ENCODE results near the gene COL4A1.

Gene COL4A1

GRCh38 chr13:110106726-110107125, 200.2 kb downstream of the COL4A1 start:
- no peaks in the 10 kb centered on the region for H3K9me3 ChIP-seq (ENCODE audit: insufficient read depth, low read length)
- no peaks in the 10 kb centered on the region for H3K36me3 ChIP-seq (ENCODE audit: insufficient read depth, insufficient read length, low read length)
- TF ChIP-seq ZNF274 (IDR thresholded peaks at IDR 0.05; ENCODE audit: low read depth, low read length) (no peak), SUZ12 (IDR thresholded peaks at IDR 0.05; ENCODE audit: extremely low read depth, insufficient read depth, insufficient read length) (no peak), YY1 (IDR thresholded peaks at IDR 0.05; ENCODE audit: insufficient read depth, insufficient read length) (no peak)
- H3K4me1 ChIP-seq (ENCODE audit: insufficient read depth, insufficient read length) = peaks cover 7% of the 10 kb centered on the region
- no peak for DNase-seq (ENCODE audit: low read depth, low spot score)
- no peak overlapping the region for H3K4me3 ChIP-seq (ENCODE audit: insufficient read length, low read depth)
- H3K9ac ChIP-seq (ENCODE audit: insufficient read length, low read depth) = no peak overlapping the region
- no peaks in the 10 kb centered on the region for H3K27me3 ChIP-seq (ENCODE audit: insufficient read depth, insufficient read length)

DNA sequence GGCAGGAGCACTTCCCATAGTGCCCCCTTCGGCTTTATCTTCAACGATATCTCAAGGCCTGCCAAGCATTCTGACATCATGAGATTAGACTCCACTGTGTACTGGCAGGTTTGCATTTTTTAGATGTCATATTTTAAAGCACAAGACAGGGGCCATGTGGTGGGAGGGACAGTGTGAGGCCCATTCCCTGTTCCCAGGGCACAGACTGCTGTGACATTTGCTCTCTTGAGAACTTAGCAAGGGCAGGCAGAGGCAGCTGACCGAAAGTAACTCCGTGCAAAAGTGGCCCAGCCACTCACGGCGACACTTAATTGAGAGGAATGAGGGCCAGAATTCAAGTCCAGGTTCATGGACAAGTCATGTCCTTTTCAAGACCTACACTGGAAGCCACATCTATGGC, 201.8 kb downstream of the COL4A1 start:
- Histone ChIP-seq H3K4me3 (ENCODE audit: insufficient read length, low read depth) (no peak overlapping the region), H3K9ac (ENCODE audit: insufficient read length, low read depth) (no peak overlapping the region), H3K4me1 (ENCODE audit: insufficient read depth, insufficient read length) (peaks cover 7% of the 10 kb centered on the region), H3K9me3 (ENCODE audit: insufficient read depth, low read length) (no peaks in the 10 kb centered on the region), H3K36me3 (ENCODE audit: insufficient read depth, insufficient read length, low read length) (no peaks in the 10 kb centered on the region), H3K27me3 (ENCODE audit: insufficient read depth, insufficient read length) (no peaks in the 10 kb centered on the region)
- TF ChIP-seq ZNF274 (IDR thresholded peaks at IDR 0.05; ENCODE audit: low read depth, low read length) = no peak
- TF ChIP-seq SUZ12 (IDR thresholded peaks at IDR 0.05; ENCODE audit: extremely low read depth, insufficient read depth, insufficient read length) = no peak
- DNase-seq (ENCODE audit: low read depth, low spot score) = no peak

- H3K9me3 ChIP-seq (ENCODE audit: insufficient read depth, low read length) = peaks cover 7% of the 10 kb centered on the region
- DNase-seq (ENCODE audit: low read depth, low spot score) = no peak
- no peak for TF ChIP-seq SUZ12 (IDR thresholded peaks at IDR 0.05; ENCODE audit: extremely low read depth, insufficient read depth, insufficient read length)
- TF ChIP-seq ZNF274 (IDR thresholded peaks at IDR 0.05; ENCODE audit: low read depth, low read length) = no peak
- no peak for TF ChIP-seq YY1 (IDR thresholded peaks at IDR 0.05; ENCODE audit: insufficient read depth, insufficient read length)
- no peak overlapping the region for H3K9ac ChIP-seq (ENCODE audit: insufficient read length, low read depth)
- peaks cover 4% of the 10 kb centered on the region for H3K4me1 ChIP-seq (ENCODE audit: insufficient read depth, insufficient read length)
- no peaks in the 10 kb centered on the region for H3K27me3 ChIP-seq (ENCODE audit: insufficient read depth, insufficient read length)
- no peak overlapping the region for H3K4me3 ChIP-seq (ENCODE audit: insufficient read length, low read depth)
- no peaks in the 10 kb centered on the region for H3K36me3 ChIP-seq (ENCODE audit: insufficient read depth, insufficient read length, low read length)
Measured at GRCh38 chr13:110103534-110103933, 203.4 kb downstream of the COL4A1 start.

DNA sequence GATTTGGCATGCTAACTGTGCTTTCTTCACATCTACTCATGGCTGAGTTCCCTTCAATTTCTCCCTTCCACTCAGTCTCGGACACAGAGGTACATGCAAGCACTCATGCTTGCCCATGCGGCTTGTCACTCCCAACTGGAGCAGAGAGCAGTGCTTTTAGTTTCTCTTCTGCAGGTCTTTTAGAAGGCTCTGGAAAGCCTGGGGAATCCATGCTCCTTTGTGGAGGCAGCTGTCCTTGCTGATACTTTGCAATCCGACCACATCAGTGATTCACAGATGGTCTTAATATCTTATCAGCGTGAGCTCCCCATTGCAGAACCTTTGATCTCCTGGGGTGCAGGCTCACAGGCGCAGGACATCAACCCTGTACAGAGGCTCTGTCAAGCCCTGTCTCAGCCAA, 203.9 kb downstream of the COL4A1 start:
- no peak for TF ChIP-seq ZNF274 (IDR thresholded peaks at IDR 0.05; ENCODE audit: low read depth, low read length)
- no peaks in the 10 kb centered on the region for H3K4me1 ChIP-seq (ENCODE audit: insufficient read depth, insufficient read length)
- no peaks in the 10 kb centered on the region for H3K27me3 ChIP-seq (ENCODE audit: insufficient read depth, insufficient read length)
- H3K9ac ChIP-seq (ENCODE audit: insufficient read length, low read depth) = no peak overlapping the region
- DNase-seq (ENCODE audit: low read depth, low spot score) = no peak
- peaks cover 7% of the 10 kb centered on the region for H3K9me3 ChIP-seq (ENCODE audit: insufficient read depth, low read length)
- H3K36me3 ChIP-seq (ENCODE audit: insufficient read depth, insufficient read length, low read length) = no peaks in the 10 kb centered on the region
- H3K4me3 ChIP-seq (ENCODE audit: insufficient read length, low read depth) = no peak overlapping the region

GRCh38 chr13:110102053-110102452, 204.9 kb downstream of the COL4A1 start:
- H3K4me1 ChIP-seq (ENCODE audit: insufficient read depth, insufficient read length) = no peaks in the 10 kb centered on the region

GRCh38 chr13:110099922-110100321, 207.0 kb downstream of the COL4A1 start:
- DNase-seq (ENCODE audit: low read depth, low spot score) = no peak

More at GRCh38 chr13:110102053-110102452, 204.9 kb downstream of the COL4A1 start:
- Histone ChIP-seq H3K4me3 (ENCODE audit: insufficient read length, low read depth) (no peak overlapping the region), H3K36me3 (ENCODE audit: insufficient read depth, insufficient read length, low read length) (no peaks in the 10 kb centered on the region), H3K27me3 (ENCODE audit: insufficient read depth, insufficient read length) (no peaks in the 10 kb centered on the region), H3K9me3 (ENCODE audit: insufficient read depth, low read length) (peaks cover 7% of the 10 kb centered on the region), H3K9ac (ENCODE audit: insufficient read length, low read depth) (no peak overlapping the region)
- DNase-seq (ENCODE audit: low read depth, low spot score) = no peak
- no peak for TF ChIP-seq SUZ12 (IDR thresholded peaks at IDR 0.05; ENCODE audit: extremely low read depth, insufficient read depth, insufficient read length)

More at GRCh38 chr13:110099922-110100321, 207.0 kb downstream of the COL4A1 start:
- H3K36me3 ChIP-seq (ENCODE audit: insufficient read depth, insufficient read length, low read length) = no peaks in the 10 kb centered on the region
- H3K4me3 ChIP-seq (ENCODE audit: insufficient read length, low read depth) = no peak overlapping the region
- no peaks in the 10 kb centered on the region for H3K27me3 ChIP-seq (ENCODE audit: insufficient read depth, insufficient read length)
- no peak overlapping the region for H3K9ac ChIP-seq (ENCODE audit: insufficient read length, low read depth)
- peaks cover 7% of the 10 kb centered on the region for H3K9me3 ChIP-seq (ENCODE audit: insufficient read depth, low read length)
- TF ChIP-seq YY1 (IDR thresholded peaks at IDR 0.05; ENCODE audit: insufficient read depth, insufficient read length) (no peak), SUZ12 (IDR thresholded peaks at IDR 0.05; ENCODE audit: extremely low read depth, insufficient read depth, insufficient read length) (no peak), ZNF274 (IDR thresholded peaks at IDR 0.05; ENCODE audit: low read depth, low read length) (no peak)
- no peaks in the 10 kb centered on the region for H3K4me1 ChIP-seq (ENCODE audit: insufficient read depth, insufficient read length)
